K562 (cell line): ENCODE results near the gene SMAGP. TPM values are rescaled to one million over a fixed set of nuclear protein-coding genes. Genes with fewer than 3 reads are reported as not detected.

ENCODE experiments used
- ATAC-seq: fragments of 200-7000 bp; cut with Tn5 transposase; 3 replicates; pipeline ENCODE4 v1.9.1; 2020; ENCODE audit warnings: moderate library complexity
- BruUV-seq: library from RNA; stranded (reverse); fragments of 400-500 nt; replicated peaks from 2 replicates; lab custom pipeline; 2021; lab: Mats Ljungman, UMichigan
- CTCF ChIA-PET: fragments of 300-600 bp; formaldehyde crosslinking; extraction: SDS; loops from one replicate; lab custom pipeline; 2021; ENCODE audit warnings: low intra/inter-chr PET ratio; lab: Yijun Ruan, JAX
- POLR2A ChIA-PET: fragments of 300-600, 350-650 bp; sonication (Branson Sonifier 250); formaldehyde crosslinking; extraction: SDS; loops from one replicate; lab custom pipeline; 2021; ENCODE audit warnings: antibody characterized with exemption, inconsistent platforms; lab: Yijun Ruan, JAX
- DNase-seq, 4 experiments: peaks; one replicate each; pipeline versions ENCODE4 v3.0.0 to v3.0.0-alpha.2; 2011 to 2018; ENCODE audit warnings: low spot score in 3 of 4, mixed read lengths in 3 of 4; ENCODE audit errors: extremely low read depth in 1 of 4
- FAIRE-seq: peaks from 2 replicates; lab custom pipeline; 2011; peaks lifted over from hg19 to GRCh38; lab: Jason Lieb, UNC
- H2AFZ ChIP-seq: 2 replicates; pipeline ENCODE4 v1.6.0; 2011; ENCODE audit warnings: low read depth, low read length, control low read depth, inconsistent platforms
- H3K27ac ChIP-seq: fragments of 200-600 bp; 3 replicates; pipeline ENCODE4 v1.8.0; 2011; ENCODE audit warnings: low read depth, mild to moderate bottlenecking, control low read depth, inconsistent platforms, low read length, moderate library complexity, mixed read lengths; ENCODE audit errors: extremely low read depth
- H3K27me3 ChIP-seq, 2 experiments: fragments of 300-600 bp in 1 of 2; 2 replicates in 1 of 2; 3 replicates in 1 of 2; pipeline versions ENCODE4 v1.6.0 to v1.8.0; 2011; ENCODE audit warnings: inconsistent platforms in 2 of 2, low read length in 2 of 2, mild to moderate bottlenecking in 1 of 2, mixed read lengths in 1 of 2, moderate library complexity in 1 of 2; ENCODE audit not compliant: control insufficient read depth in 2 of 2, insufficient read depth in 2 of 2
- H3K36me3 ChIP-seq: fragments of 300-600 bp; 3 replicates; pipeline ENCODE4 v1.8.0; 2011; ENCODE audit warnings: mild to moderate bottlenecking, low read length, inconsistent platforms; ENCODE audit not compliant: control insufficient read depth, insufficient read depth
- H3K4me1 ChIP-seq, 2 experiments: fragments of 200-600 bp in 1 of 2; replicated peaks in 1 of 2; 2 replicates in 1 of 2; 3 replicates in 1 of 2; pipeline versions ENCODE4 v1.5.1 to v1.8.0; 2011; ENCODE audit warnings: inconsistent platforms in 2 of 2, low read length in 2 of 2, mild to moderate bottlenecking in 1 of 2, mixed read lengths in 1 of 2, moderate library complexity in 1 of 2; ENCODE audit not compliant: control insufficient read depth in 2 of 2, insufficient read depth in 2 of 2
- H3K4me2 ChIP-seq: 2 replicates; pipeline ENCODE4 v1.6.1; 2011; ENCODE audit warnings: low read length, control low read depth, inconsistent platforms, mixed read lengths; ENCODE audit not compliant: insufficient read depth
- H3K4me3 ChIP-seq: fragments of 200-600 bp; sonication (generic), shearing (Covaris generic); 2 replicates; pipeline ENCODE4 v1.5.1; 2016; ENCODE audit warnings: control low read depth, inconsistent platforms
- H3K79me2 ChIP-seq: fragments of 200-600 bp; 3 replicates; pipeline ENCODE4 v1.8.0; 2011; ENCODE audit warnings: low read length, inconsistent platforms; ENCODE audit not compliant: control insufficient read depth, insufficient read depth
- H3K9ac ChIP-seq, 2 experiments: 2 replicates each; pipeline versions ENCODE4 v1.6.0 to v1.6.1; 2011; ENCODE audit warnings: low read depth in 2 of 2, low read length in 2 of 2, control low read depth in 1 of 2, inconsistent platforms in 1 of 2, mild to moderate bottlenecking in 1 of 2, mixed read lengths in 1 of 2; ENCODE audit not compliant: insufficient read depth in 1 of 2
- H3K9me1 ChIP-seq: one replicate; pipeline ENCODE4 v1.6.0; 2011; ENCODE audit warnings: inconsistent platforms, mild to moderate bottlenecking, low read length, moderate library complexity; ENCODE audit not compliant: control insufficient read depth, insufficient read depth
- H3K9me3 ChIP-seq: replicated peaks from 2 replicates; pipeline ENCODE4 v1.5.1; 2011; ENCODE audit warnings: low read depth, low read length, inconsistent platforms; ENCODE audit not compliant: control insufficient read depth, insufficient read depth
- H4K20me1 ChIP-seq: replicated peaks from 2 replicates; pipeline ENCODE4 v1.6.1; 2011; ENCODE audit warnings: low read length, inconsistent platforms, mixed read lengths; ENCODE audit not compliant: control insufficient read depth, insufficient read depth
- ATF6 ChIP-seq: sonication (generic); formaldehyde crosslinking; IDR thresholded peaks from 2 replicates; pipeline ENCODE4 v1.4.0; 2020; ENCODE audit warnings: mild to moderate bottlenecking, missing genetic modification reagents
- DLX4 ChIP-seq: fragments of 250-450 bp; sonication (Bioruptor Pico); IDR thresholded peaks from 2 replicates; pipeline ENCODE4 v1.6.1; 2021; ENCODE audit warnings: mild to moderate bottlenecking
- ELF1 ChIP-seq: fragments of 200-800 bp; sonication (Bioruptor generic); IDR thresholded peaks from 2 replicates; pipeline ENCODE4 v1.6.1; 2016; ENCODE audit warnings: missing genetic modification characterization, missing compliant biosample characterization
- MED1 ChIP-seq: sonication (generic); formaldehyde crosslinking; IDR thresholded peaks from 2 replicates; pipeline ENCODE4 v1.8.1; 2023; ENCODE audit warnings: missing genetic modification reagents, borderline replicate concordance
- SOX6 ChIP-seq: fragments of 450-650 bp; IDR thresholded peaks from 2 replicates; pipeline ENCODE4 v1.6.1; 2014; ENCODE audit warnings: mild to moderate bottlenecking
- WGBS: fragments of 100-300 bp; shearing (Covaris generic); methylation state at CpG from one replicate; pipeline ENCODE4 v1.1.6; 2016; ENCODE audit warnings: low coverage, mixed read lengths; ENCODE audit not compliant: insufficient coverage; ENCODE audit errors: missing lambda C conversion rate; 5-methylcytosine and 5-hydroxymethylcytosine counted together
- in situ Hi-C: fragments of 300-500 bp; cut with MboI; formaldehyde crosslinking; loops from 4 replicates; pipeline ENCODE4 v1.15.0; 2018; ENCODE audit warnings: inconsistent platforms, mixed read lengths
- intact Hi-C: fragments of 100-400 bp; cut with micrococcal nuclease; formaldehyde crosslinking; loops from 2 replicates; pipeline ENCODE4 v1.14.2; 2022
- polyA plus RNA-seq, 8 experiments: library from polyadenylated mRNA; depleted of rRNA in 4 of 8; stranded (reverse) in 5 of 8; unstranded in 3 of 8; fragments of >200 nt; fragmentation: Nextera tagmentation in 2 of 8; fragmentation: Illumina TruSeq in 1 of 8; extraction: Ambion mirVana in 2 of 8; extraction: Trizol in 1 of 8; gene quantifications; 2 replicates each; pipeline versions ENCODE4 v1.2.1 to v1.2.3, GENCODE V29; 2011 to 2014; ENCODE audit warnings: inconsistent platforms in 1 of 8, missing spikeins in 1 of 8
- total RNA-seq, 7 experiments: library from RNA; depleted of rRNA in 6 of 7; stranded (reverse); fragments of >200 nt in 6 of 7; fragmentation: Illumina TruSeq in 2 of 7; extraction: Trizol in 2 of 7; gene quantifications; 2 replicates each; pipeline versions ENCODE4 v1.2.1 to v1.2.3, GENCODE V29; 2011 to 2021; ENCODE audit warnings: low replicate concordance in 1 of 7

Gene SMAGP
- total and polyA plus RNA-seq, 9 of the 15 experiments (the other 6 are each of a cell fraction or from before 2014, with no cell fraction given) = 23.1 to 62.3 (median 29.9) TPM

GRCh38 chr12:51247523-51248206 is 22.6 kb downstream of the SMAGP start:
- H3K9me3 ChIP-seq = no peaks in the 10 kb centered on the region
- intact Hi-C loops = loop anchor here (2.0 kb wide), 3 partner anchors 75 to 423 kb away; partner anchors contain the start of gene TFCP2
- H3K4me2 ChIP-seq = no peak overlapping the region; the same call in 1 of the 2 replicates
- no peaks in the 10 kb centered on the region for H3K9me1 ChIP-seq
- H3K9ac ChIP-seq = peak overlapping the region; percentile 6 to 44; a peak in 1 of 4 replicates
- CTCF ChIA-PET = interaction anchor here (0.8 kb wide), 1 partner anchor 200 kb away, joined by 4 read pairs; the partner anchor contains the start of gene LETMD1
- FAIRE-seq (no peak), ATAC-seq (no peak), DNase-seq (no peak)
- no peaks in the 10 kb centered on the region for H4K20me1 ChIP-seq
- 83% methylated on average over 14 of the region's 14 CpGs for WGBS
- H3K36me3 ChIP-seq = peaks cover 44% of the 10 kb centered on the region
- no TSS peak for BruUV-seq
- in situ Hi-C loops = no loop called here
- no peak overlapping the region for H3K4me3 ChIP-seq
- POLR2A ChIA-PET = no interaction called here
- peak overlapping the region; percentile 76 for H3K27ac ChIP-seq
- H2AFZ ChIP-seq = no peak overlapping the region
- no peaks in the 10 kb centered on the region for H3K27me3 ChIP-seq
- H3K4me1 ChIP-seq = peaks cover 0 to 30% of the 10 kb centered on the region in 2 experiments; a peak in 3 of 5 replicates
- peaks cover 7% of the 10 kb centered on the region; the same call in 1 of the 3 replicates for H3K79me2 ChIP-seq
- TF ChIP-seq ELF1 (tag) = no peak
- no peak for TF ChIP-seq DLX4 (CRISPR knock-in tag)
- no peak for TF ChIP-seq MED1 (CRISPR knock-in tag)
- TF ChIP-seq SOX6 = no peak
- no peak for TF ChIP-seq ATF6 (CRISPR knock-in tag)
